Limb (tissue), 2 donors: ENCODE measurements around the gene MGAT4A.
A peak's percentile ranks its signal among the peaks of the same experiment; 100 is the strongest.
"Not testable (repeated sequence)": the region's sequence is repeated elsewhere in the genome, so short reads cannot be mapped to it uniquely, and the experiment has no call there.

Experiments used
- DNase-seq, 2 donors: peaks; one replicate each; pipeline ENCODE4 v3.0.0-alpha.2; 2016; ENCODE audit errors: extremely low spot score in 2 of 2

The MGAT4A gene

GRCh38 chr2:98759827-98760625 is 29.1 kb upstream of the MGAT4A start:
- DNase-seq = no peak

GRCh38 chr2:98759338-98759737 is 28.4 kb upstream of the MGAT4A start:
- no peak for DNase-seq

GRCh38 chr2:98757904-98758421 is 27.0 kb upstream of the MGAT4A start:
- peak; percentile 74 to 81 for DNase-seq

GRCh38 chr2:98753801-98754200 is 22.9 kb upstream of the MGAT4A start:
- DNase-seq = no peak

GRCh38 chr2:98752711-98753110 is 21.8 kb upstream of the MGAT4A start:
- not testable (repeated sequence) for DNase-seq

- no peak for DNase-seq
These were observed 20.8 kb upstream of the MGAT4A start for GRCh38 chr2:98751748-98752147.

GRCh38 chr2:98750593-98751282 is 19.8 kb upstream of the MGAT4A start:
- no peak for DNase-seq

DNA sequence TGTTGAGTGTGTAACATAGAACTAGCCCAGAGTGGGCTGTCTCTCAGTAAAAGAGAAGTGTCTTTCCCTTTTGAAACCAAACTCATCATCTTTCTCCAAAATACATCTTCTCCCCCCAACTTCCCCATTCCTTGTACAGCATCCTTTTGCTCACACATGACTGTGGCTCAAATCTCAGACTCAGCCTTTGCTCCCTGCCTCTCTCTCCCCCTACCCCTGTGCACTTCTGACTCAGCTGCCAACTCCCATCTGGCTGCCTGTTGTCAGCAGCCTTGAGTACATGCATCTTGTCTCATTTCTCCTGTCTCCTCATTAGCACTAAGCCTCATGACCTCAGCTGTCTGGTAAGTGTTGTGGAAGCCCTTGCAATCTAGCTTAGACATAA is 18.1 kb upstream of the MGAT4A start:
- peak in 1 of 2 donors; percentile 32 for DNase-seq

DNA sequence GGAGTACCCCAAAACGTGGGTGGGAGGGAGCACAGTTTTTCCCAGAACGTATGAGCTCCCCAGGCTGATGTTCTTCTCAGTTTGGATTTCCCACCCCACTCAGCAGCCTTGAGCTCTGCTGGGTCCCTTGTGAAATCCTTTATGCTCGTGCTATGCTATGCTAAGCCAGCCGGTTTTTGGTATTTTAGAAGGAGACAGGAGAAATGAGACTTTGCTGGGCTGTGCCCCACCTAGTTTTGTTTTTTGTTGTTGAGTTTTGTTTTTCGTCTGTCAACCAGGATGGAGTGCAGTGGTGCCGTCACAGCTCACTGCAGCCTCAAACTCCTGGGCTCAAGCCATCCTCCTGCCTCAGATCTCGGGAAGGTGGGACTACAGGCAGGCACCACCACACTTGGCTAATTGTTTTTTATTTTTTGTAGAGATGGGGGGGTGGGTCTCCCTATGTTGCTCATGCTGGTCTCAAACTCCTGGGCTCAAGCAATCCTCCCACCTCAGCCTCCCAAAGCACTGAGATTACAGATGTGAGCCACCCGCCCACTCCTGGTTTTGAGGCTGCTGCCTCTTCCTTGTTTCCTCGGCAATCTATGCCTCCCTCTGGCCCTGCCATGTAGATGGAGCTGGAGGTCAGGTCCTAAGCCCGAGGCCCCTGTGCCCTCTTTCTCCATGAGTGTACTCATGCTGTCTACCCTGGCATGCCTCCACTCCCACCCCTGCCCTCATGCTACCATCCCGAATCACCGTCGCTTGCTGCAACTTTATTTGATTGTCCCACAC is 17.5 kb upstream of the MGAT4A start:
- DNase-seq = no peak

DNA sequence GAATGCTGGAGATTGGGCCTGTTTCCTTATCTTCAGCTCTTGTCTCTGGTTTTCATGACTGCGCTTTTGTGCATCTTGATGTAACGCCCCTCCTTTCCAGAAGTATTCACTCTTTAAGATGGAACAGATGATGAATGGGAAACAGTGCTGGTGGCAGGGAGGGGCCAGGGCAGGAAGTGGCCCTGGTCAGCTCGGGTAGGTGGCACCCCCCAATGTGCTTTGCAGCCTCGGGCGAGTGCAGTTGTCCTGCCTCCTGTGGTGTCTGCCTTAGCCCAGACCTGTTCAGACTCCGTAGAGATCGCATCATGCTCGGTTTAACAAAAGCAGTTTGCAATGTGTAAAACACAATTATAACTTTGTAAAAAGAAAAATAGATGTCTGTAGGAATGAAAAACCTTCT is 17.0 kb upstream of the MGAT4A start:
- no peak for DNase-seq

GRCh38 chr2:98746426-98746825 is 15.5 kb upstream of the MGAT4A start:
- no peak for DNase-seq

- DNase-seq = no peak
These were observed 13.7 kb upstream of the MGAT4A start for GRCh38 chr2:98744595-98744994.

DNA sequence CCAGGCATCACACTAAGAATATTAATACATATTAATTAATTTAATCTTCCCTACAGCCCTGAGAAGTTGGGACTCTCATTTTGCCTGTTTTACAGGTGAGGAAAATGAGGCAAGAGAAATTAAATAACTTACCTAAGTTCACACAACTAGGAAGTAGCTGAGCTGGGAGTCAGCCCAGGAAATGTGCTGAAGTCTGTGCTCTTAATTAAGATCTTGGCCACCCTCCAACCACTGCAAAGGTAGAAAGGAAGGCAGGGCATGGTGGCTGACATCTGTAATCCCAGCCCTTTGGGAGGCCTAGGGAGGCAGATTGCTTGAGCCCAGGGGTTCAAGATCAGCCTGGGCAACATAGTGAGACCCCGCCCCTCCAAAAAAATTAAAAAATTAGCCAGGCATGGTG is 12.9 kb upstream of the MGAT4A start:
- no peak for DNase-seq

DNA sequence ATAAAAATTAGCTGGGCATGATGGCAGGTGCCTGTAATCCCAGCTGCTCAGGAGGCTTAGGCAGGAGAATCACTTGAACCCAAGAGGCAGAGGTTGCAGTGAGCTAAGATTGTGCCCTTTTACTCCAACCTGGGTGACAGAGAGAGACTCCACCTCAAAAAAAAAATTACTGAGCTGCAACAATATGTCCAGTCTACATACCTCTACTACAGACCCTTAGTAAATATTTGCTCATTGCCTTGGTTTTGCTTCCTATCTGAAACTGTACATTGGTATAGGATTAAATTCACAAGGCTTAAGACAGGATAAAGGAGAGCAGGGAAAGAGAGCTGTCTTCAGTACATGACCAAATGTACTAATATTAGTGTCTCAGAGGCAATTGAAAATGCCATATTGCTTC is 8.1 kb upstream of the MGAT4A start:
- no peak for DNase-seq

GRCh38 chr2:98738304-98738703 is 7.4 kb upstream of the MGAT4A start:
- DNase-seq = no peak

- no peak for DNase-seq
These were observed 6.9 kb upstream of the MGAT4A start for GRCh38 chr2:98737848-98738247.

DNA sequence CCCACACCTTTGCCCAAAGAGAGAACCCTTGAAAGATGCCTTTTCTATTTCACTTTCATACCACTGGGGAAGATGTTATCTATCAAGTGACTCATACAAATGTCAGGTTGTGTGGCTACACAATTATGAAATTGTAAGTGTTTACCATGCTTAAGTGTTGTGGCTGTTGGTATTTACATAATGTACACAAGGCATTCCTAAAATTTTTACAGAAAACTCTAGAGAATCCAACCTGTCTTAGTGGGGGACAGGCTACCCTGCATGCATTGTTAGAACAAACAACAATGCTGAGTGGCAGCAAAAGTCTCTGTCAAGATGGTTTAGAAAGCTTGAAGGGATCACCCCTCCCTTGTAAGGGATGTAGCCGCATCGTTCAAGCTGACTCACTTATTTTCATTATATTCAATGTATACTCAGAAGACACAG is 5.5 kb upstream of the MGAT4A start:
- DNase-seq = no peak

GRCh38 chr2:98734823-98735260 is 3.9 kb upstream of the MGAT4A start:
- DNase-seq = no peak

GRCh38 chr2:98734162-98734561 is 3.2 kb upstream of the MGAT4A start:
- no peak for DNase-seq

DNA sequence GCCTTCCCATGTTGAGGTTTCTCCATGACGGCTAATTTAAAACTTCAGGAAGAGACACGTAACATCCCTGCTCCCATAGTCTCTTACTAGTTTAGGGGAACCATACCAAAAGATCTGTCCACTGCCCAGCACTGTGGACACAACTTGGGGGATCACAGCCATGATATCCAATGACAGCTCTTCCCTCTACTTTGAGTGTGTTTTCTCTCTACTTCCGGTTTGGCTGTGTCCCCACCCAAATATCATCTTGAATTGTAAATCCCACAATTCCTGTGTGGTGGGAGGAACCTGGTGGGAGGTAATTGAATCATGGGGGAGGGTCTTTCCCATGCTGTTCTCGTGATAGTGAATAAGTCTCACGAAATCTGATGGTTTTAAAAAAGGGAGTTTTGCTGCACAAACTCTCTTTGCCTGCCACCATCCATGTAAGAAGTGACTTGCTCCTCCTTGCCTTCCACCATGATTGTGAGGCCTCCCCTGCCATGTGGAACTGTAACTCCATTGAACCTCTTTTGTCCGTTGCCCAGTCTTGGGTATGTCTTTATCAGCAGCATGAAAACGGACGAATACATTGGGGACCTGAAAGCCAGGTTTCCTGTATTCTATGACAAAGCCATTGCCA is 1.6 kb upstream of the MGAT4A start:
- no peak for DNase-seq

DNA sequence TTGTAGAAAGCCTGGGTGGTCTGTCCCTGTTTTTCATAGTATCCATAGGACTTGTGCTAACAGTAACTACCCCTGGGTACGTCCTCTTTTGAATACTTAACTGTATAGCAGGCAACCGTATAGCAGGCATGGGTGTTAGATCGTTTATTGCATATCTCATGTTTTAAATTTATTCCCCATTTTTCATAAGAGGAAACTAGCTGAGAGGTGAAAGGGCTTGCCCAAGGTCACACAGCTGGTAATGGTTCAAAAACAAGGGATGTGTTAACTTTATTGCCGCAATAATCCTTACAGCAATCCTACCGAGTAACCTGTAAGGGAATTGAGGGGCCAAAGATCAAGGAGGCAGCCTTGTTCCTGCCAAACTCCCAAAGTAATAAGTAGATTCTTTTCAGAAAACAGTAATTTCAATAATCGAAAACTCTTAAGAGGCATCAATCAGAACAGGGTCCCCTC is 990 bp upstream of the MGAT4A start:
- DNase-seq = no peak

- DNase-seq = peak in 1 of 2 donors; percentile 12
These were observed 258 bp downstream of the MGAT4A start for GRCh38 chr2:98730707-98731040.
